GM19438 (cell line): ENCODE measurements around the gene SIK2.
"Not testable (repeated sequence)": the region's sequence is repeated elsewhere in the genome, so short reads cannot be mapped to it uniquely, and the experiment has no call there.

Source experiments
- ATAC-seq: cut with Tn5 transposase; IDR thresholded peaks from one replicate; pipeline ENCODE4 v1.9.1; 2021; ENCODE audit warnings: low read depth; ENCODE audit not compliant: unreplicated experiment

The SIK2 gene

GRCh38 chr11:111620518-111620917 is 18.3 kb downstream of the SIK2 start:
- ATAC-seq, result no peak

GRCh38 chr11:111623527-111624030 is 21.3 kb downstream of the SIK2 start:
- no peak for ATAC-seq

GRCh38 chr11:111624608-111625007 is 22.4 kb downstream of the SIK2 start:
- no peak for ATAC-seq

- no peak for ATAC-seq
Measured at GRCh38 chr11:111627591-111627990, 25.3 kb downstream of the SIK2 start.

- no peak for ATAC-seq
Measured at GRCh38 chr11:111629499-111629898, 27.2 kb downstream of the SIK2 start.

GRCh38 chr11:111631024-111631665 is 28.9 kb downstream of the SIK2 start:
- no peak for ATAC-seq

- ATAC-seq, result no peak
Measured at GRCh38 chr11:111631666-111632039, 29.4 kb downstream of the SIK2 start.

GRCh38 chr11:111632516-111633220 is 30.4 kb downstream of the SIK2 start:
- ATAC-seq, result no peak

GRCh38 chr11:111633248-111633647 is 31.0 kb downstream of the SIK2 start:
- ATAC-seq, result no peak

GRCh38 chr11:111633756-111634362 is 31.6 kb downstream of the SIK2 start:
- ATAC-seq, result no peak

- ATAC-seq, result no peak
Measured at GRCh38 chr11:111634981-111635705, 32.9 kb downstream of the SIK2 start.

GRCh38 chr11:111635706-111636045 is 33.4 kb downstream of the SIK2 start:
- no peak for ATAC-seq

- ATAC-seq, result no peak
Measured at GRCh38 chr11:111637885-111638284, 35.6 kb downstream of the SIK2 start.

GRCh38 chr11:111639226-111639925 is 37.1 kb downstream of the SIK2 start:
- ATAC-seq, result no peak

- no peak for ATAC-seq
Measured at GRCh38 chr11:111641339-111642015, 39.2 kb downstream of the SIK2 start.

GRCh38 chr11:111642542-111642941 is 40.3 kb downstream of the SIK2 start:
- ATAC-seq, result no peak

GRCh38 chr11:111644922-111645321 is 42.7 kb downstream of the SIK2 start:
- no peak for ATAC-seq

GRCh38 chr11:111645657-111646316 is 43.5 kb downstream of the SIK2 start:
- no peak for ATAC-seq

- ATAC-seq, result not testable (repeated sequence)
Measured at GRCh38 chr11:111651336-111651735, 49.1 kb downstream of the SIK2 start.

GRCh38 chr11:111652184-111652583 is 49.9 kb downstream of the SIK2 start:
- no peak for ATAC-seq
